HepG2 (cell line): ENCODE results near the gene C1QTNF1. TPM values are rescaled to one million over a fixed set of nuclear protein-coding genes. Genes with fewer than 3 reads are reported as not detected.

Experiments used
- ASH2L ChIP-seq: fragments of 300-600, 200-600 bp; sonication (generic); IDR thresholded peaks from 2 replicates; pipeline ENCODE4 v1.7.0; 2017; ENCODE audit warnings: low read depth, mild to moderate bottlenecking, moderate library complexity, mixed read lengths, low read length; ENCODE audit not compliant: insufficient read length
- CAMTA2 ChIP-seq: sonication (generic); formaldehyde crosslinking; IDR thresholded peaks from 2 replicates; pipeline ENCODE4 v1.4.0; 2020; ENCODE audit warnings: mild to moderate bottlenecking, missing genetic modification reagents, borderline replicate concordance
- DNMT3B ChIP-seq: conservative IDR thresholded peaks from 2 replicates; pipeline ENCODE4 v1.6.1; 2016; ENCODE audit warnings: missing biosample characterization, control low read depth
- DPF2 ChIP-seq: sonication (generic); formaldehyde crosslinking; IDR thresholded peaks from 2 replicates; pipeline ENCODE4 v1.4.0; 2020; ENCODE audit warnings: mild to moderate bottlenecking, low read depth, missing genetic modification reagents, borderline replicate concordance
- DZIP1 ChIP-seq: sonication (generic); formaldehyde crosslinking; IDR thresholded peaks from 2 replicates; pipeline ENCODE4 v1.5.0; 2020; ENCODE audit warnings: mild to moderate bottlenecking, missing genetic modification reagents
- EEA1 ChIP-seq: sonication (generic); formaldehyde crosslinking; IDR thresholded peaks from 2 replicates; pipeline ENCODE4 v1.5.1; 2020; ENCODE audit warnings: mild to moderate bottlenecking, missing genetic modification reagents, borderline replicate concordance
- FOSL1 ChIP-seq: sonication (generic); formaldehyde crosslinking; IDR thresholded peaks from 2 replicates; pipeline ENCODE4 v1.9.0; 2021; ENCODE audit warnings: missing genetic modification reagents, borderline replicate concordance
- HCFC1 ChIP-seq: fragments of 150-350 bp; IDR thresholded peaks from 2 replicates; pipeline ENCODE4 v1.6.1; 2014; ENCODE audit warnings: low read depth, low read length
- NR0B2 ChIP-seq: sonication (generic); formaldehyde crosslinking; IDR thresholded peaks from 2 replicates; pipeline ENCODE4 v1.4.0; 2020; ENCODE audit warnings: mild to moderate bottlenecking, missing genetic modification reagents
- POLR2A ChIP-seq, 2 experiments: IDR thresholded peaks; 2 replicates each; pipeline ENCODE4 v1.6.1; 2011; ENCODE audit warnings: low read depth in 2 of 2, low read length in 2 of 2, mild to moderate bottlenecking in 1 of 2, moderate library complexity in 1 of 2; ENCODE audit not compliant: insufficient read depth in 1 of 2
- SALL2 ChIP-seq: sonication (generic); formaldehyde crosslinking; IDR thresholded peaks from 2 replicates; pipeline ENCODE4 v1.8.1; 2023; ENCODE audit warnings: mild to moderate bottlenecking, missing genetic modification reagents, inconsistent platforms
- SATB2 ChIP-seq: sonication (generic); formaldehyde crosslinking; IDR thresholded peaks from 2 replicates; pipeline ENCODE4 v1.5.0; 2020; ENCODE audit warnings: missing genetic modification reagents
- SOX6 ChIP-seq, 2 experiments: fragments of 450-650 bp in 1 of 2; sonication (generic) in 1 of 2; formaldehyde crosslinking in 1 of 2; IDR thresholded peaks; 2 replicates each; pipeline versions ENCODE4 v1.4.0 to v1.6.1; 2017 to 2020; ENCODE audit warnings: antibody characterized with exemption in 1 of 2, mild to moderate bottlenecking in 1 of 2, missing genetic modification reagents in 1 of 2
- TERF1 ChIP-seq: sonication (generic); formaldehyde crosslinking; IDR thresholded peaks from 2 replicates; pipeline ENCODE4 v1.8.0; 2022; ENCODE audit warnings: mild to moderate bottlenecking, missing genetic modification reagents, moderate library complexity
- ZBTB25 ChIP-seq: IDR thresholded peaks from 2 replicates; pipeline ENCODE4 v1.6.1; 2018; ENCODE audit warnings: missing genetic modification reagents
- ZBTB7A ChIP-seq: sonication (generic); formaldehyde crosslinking; IDR thresholded peaks from 2 replicates; pipeline ENCODE4 v1.8.0; 2022; ENCODE audit warnings: mild to moderate bottlenecking, missing genetic modification reagents
- ZC3H13 ChIP-seq: sonication (generic); formaldehyde crosslinking; IDR thresholded peaks from 2 replicates; pipeline ENCODE4 v1.8.1; 2023; ENCODE audit warnings: mild to moderate bottlenecking, missing genetic modification reagents, moderate library complexity
- ZNF101 ChIP-seq: sonication (generic); formaldehyde crosslinking; IDR thresholded peaks from 2 replicates; pipeline ENCODE4 v1.4.0; 2020; ENCODE audit warnings: mild to moderate bottlenecking, low read depth, missing genetic modification reagents, borderline replicate concordance
- ZNF260 ChIP-seq: sonication (generic); formaldehyde crosslinking; IDR thresholded peaks from 2 replicates; pipeline ENCODE4 v1.4.0; 2020; ENCODE audit warnings: missing genetic modification reagents, low read depth, mild to moderate bottlenecking, borderline replicate concordance
- ZNF501 ChIP-seq: sonication (generic); formaldehyde crosslinking; IDR thresholded peaks from 2 replicates; pipeline ENCODE4 v1.5.1; 2020; ENCODE audit warnings: mild to moderate bottlenecking, moderate library complexity, missing genetic modification reagents
- ZNF580 ChIP-seq: IDR thresholded peaks from 2 replicates; pipeline ENCODE4 v1.6.1; 2016; ENCODE audit warnings: low read depth, borderline replicate concordance
- ZNF619 ChIP-seq: sonication (generic); formaldehyde crosslinking; IDR thresholded peaks from 2 replicates; pipeline ENCODE4 v1.4.0; 2020; ENCODE audit warnings: mild to moderate bottlenecking, missing genetic modification reagents
- ZNF878 ChIP-seq: sonication (generic); formaldehyde crosslinking; IDR thresholded peaks from 2 replicates; pipeline ENCODE4 v1.8.1; 2023; ENCODE audit warnings: mild to moderate bottlenecking, missing genetic modification reagents, moderate library complexity
- polyA plus RNA-seq, 8 experiments: library from polyadenylated mRNA; depleted of rRNA in 3 of 8; stranded (reverse) in 7 of 8; unstranded in 1 of 8; fragments of >200 nt; fragmentation: Illumina TruSeq in 4 of 8; extraction: Trizol in 4 of 8; gene quantifications; 2 replicates each; pipeline versions ENCODE4 v1.2.1 to v1.2.3, GENCODE V29; 2011 to 2016; ENCODE audit warnings: low read depth in 4 of 8, missing spikeins in 1 of 8, mixed read lengths in 1 of 8; ENCODE audit not compliant: insufficient read depth in 1 of 8
- total RNA-seq, 5 experiments: library from RNA; depleted of rRNA; stranded (reverse); fragments of >200 nt; fragmentation: Illumina TruSeq; extraction: Trizol; gene quantifications; 2 replicates each; pipeline ENCODE4 v1.2.3, GENCODE V29; 2016; ENCODE audit warnings: low read depth in 1 of 5

The C1QTNF1 gene
- total and polyA plus RNA-seq, 2 of the 13 experiments (the other 11 are each of a cell fraction or from before 2014, with no cell fraction given), result 0.18 to 0.86 TPM

GRCh38 chr17:79026376-79027273 lies 2.7 kb downstream of the C1QTNF1 start (continued):
- TF ChIP-seq NR0B2 (CRISPR knock-in tag), result no peak
- peak; percentile 64; the same call in 1 of the 2 replicates for TF ChIP-seq DNMT3B
- peak; percentile 75 to 76 for TF ChIP-seq POLR2A (IDR thresholded peaks at IDR 0.05; ENCODE audit: insufficient read depth in 1 of 2, low read depth in 2 of 2, low read length in 2 of 2)
- TF ChIP-seq ZNF878 (CRISPR knock-in tag), result peak; percentile 97
- TF ChIP-seq ASH2L, result peak; percentile 90
- TF ChIP-seq EEA1 (CRISPR knock-in tag), result no peak
- no peak for TF ChIP-seq CAMTA2
- no peak for TF ChIP-seq ZNF101 (CRISPR knock-in tag)
- no peak for TF ChIP-seq DZIP1 (CRISPR knock-in tag)
- TF ChIP-seq ZNF501 (CRISPR knock-in tag), result peak; percentile 88
- no peak for TF ChIP-seq SOX6 (IDR thresholded peaks at IDR 0.05)
- TF ChIP-seq SOX6 (CRISPR knock-in tag; IDR thresholded peaks at IDR 0.05), result peak; percentile 93
- no peak; the same call in 1 of the 2 replicates for TF ChIP-seq HCFC1
- TF ChIP-seq SALL2 (CRISPR knock-in tag), result no peak; the same call in 1 of the 2 replicates
- TF ChIP-seq ZBTB7A, result 0 out of 2 replicates have a peak, but pooled peaks have one; percentile 10
- TF ChIP-seq SATB2 (CRISPR knock-in tag), result no peak
- TF ChIP-seq ZNF580 (CRISPR knock-in tag), result peak; percentile 54; the same call in 1 of the 2 replicates
- no peak for TF ChIP-seq TERF1 (CRISPR knock-in tag)
- no peak for TF ChIP-seq ZBTB25 (CRISPR knock-in tag)
- TF ChIP-seq ZC3H13 (CRISPR knock-in tag), result 0 out of 2 replicates have a peak, but pooled peaks have one; percentile 57
- TF ChIP-seq ZNF619 (CRISPR knock-in tag), result no peak
- TF ChIP-seq FOSL1 (CRISPR knock-in tag), result peak; percentile 100
- TF ChIP-seq ZNF260 (CRISPR knock-in tag), result no peak
- TF ChIP-seq DPF2 (CRISPR knock-in tag), result peak; percentile 98
